ENCODE measurements around the gene MINDY4B. TPM values are rescaled to one million over a fixed set of nuclear protein-coding genes. Genes with fewer than 3 reads are reported as not detected.

The MINDY4B gene
- total RNA-seq, 1 experiment from 2014 or later = not detected

DNA sequence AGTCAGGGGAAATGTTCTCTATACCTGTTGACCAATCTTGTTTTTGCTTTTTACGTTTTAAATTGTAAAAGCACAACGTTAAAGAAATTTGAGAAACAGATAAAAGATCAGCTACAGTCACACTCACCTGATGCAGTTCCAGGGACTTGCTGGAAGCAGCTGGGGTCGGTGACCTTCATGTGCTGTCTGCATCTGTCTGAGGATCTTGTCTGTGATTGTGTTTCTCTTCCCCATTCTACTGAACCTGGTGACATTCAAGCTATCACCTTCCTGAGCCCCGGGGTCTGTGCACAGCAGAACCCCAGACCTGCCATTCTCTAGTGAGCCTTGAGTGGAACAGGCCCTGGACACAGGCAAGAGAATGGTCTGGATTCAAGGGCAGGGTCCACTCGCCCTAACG is 75.8 kb downstream of the MINDY4B start:
- Histone ChIP-seq H3K27me3 (replicated peaks; ENCODE audit: insufficient read depth, low read depth, low read length, poor library complexity) (no peaks in the 10 kb centered on the region), H3K4me3 (ENCODE audit: low read depth, low read length, poor library complexity, severe bottlenecking) (no peak overlapping the region), H3K9me3 (ENCODE audit: low read depth, low read length, poor library complexity, severe bottlenecking) (no peaks in the 10 kb centered on the region), H3K4me1 (ENCODE audit: insufficient read depth, low read length, poor library complexity, severe bottlenecking) (no peaks in the 10 kb centered on the region), H3K27ac (ENCODE audit: low read depth, low read length, poor library complexity, severe bottlenecking) (no peak overlapping the region), H3K36me3 (ENCODE audit: insufficient read depth, low read length, poor library complexity, severe bottlenecking) (no peaks in the 10 kb centered on the region)
- POLR2A ChIA-PET (ENCODE audit: low non-redundant PET) = no interaction called here
- no TSS peak for BruUV-seq (replicated peaks)
- intact Hi-C loops (cut with micrococcal nuclease; ENCODE audit: unreplicated experiment) = no loop called here
- DNase-seq (ENCODE audit: low spot score) = no peak
- TF ChIP-seq, protein P1, sequence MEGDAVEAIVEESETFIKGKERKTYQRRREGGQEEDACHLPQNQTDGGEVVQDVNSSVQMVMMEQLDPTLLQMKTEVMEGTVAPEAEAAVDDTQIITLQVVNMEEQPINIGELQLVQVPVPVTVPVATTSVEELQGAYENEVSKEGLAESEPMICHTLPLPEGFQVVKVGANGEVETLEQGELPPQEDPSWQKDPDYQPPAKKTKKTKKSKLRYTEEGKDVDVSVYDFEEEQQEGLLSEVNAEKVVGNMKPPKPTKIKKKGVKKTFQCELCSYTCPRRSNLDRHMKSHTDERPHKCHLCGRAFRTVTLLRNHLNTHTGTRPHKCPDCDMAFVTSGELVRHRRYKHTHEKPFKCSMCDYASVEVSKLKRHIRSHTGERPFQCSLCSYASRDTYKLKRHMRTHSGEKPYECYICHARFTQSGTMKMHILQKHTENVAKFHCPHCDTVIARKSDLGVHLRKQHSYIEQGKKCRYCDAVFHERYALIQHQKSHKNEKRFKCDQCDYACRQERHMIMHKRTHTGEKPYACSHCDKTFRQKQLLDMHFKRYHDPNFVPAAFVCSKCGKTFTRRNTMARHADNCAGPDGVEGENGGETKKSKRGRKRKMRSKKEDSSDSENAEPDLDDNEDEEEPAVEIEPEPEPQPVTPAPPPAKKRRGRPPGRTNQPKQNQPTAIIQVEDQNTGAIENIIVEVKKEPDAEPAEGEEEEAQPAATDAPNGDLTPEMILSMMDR (conservative IDR thresholded peaks at IDR 0.05; ENCODE audit: low read depth, low read length) = no peak
- no peak for TF ChIP-seq EZH2 (IDR thresholded peaks at IDR 0.05; ENCODE audit: borderline replicate concordance, low read depth, low read length, poor library complexity, severe bottlenecking)
- CTCF ChIA-PET = no interaction called here

DNA sequence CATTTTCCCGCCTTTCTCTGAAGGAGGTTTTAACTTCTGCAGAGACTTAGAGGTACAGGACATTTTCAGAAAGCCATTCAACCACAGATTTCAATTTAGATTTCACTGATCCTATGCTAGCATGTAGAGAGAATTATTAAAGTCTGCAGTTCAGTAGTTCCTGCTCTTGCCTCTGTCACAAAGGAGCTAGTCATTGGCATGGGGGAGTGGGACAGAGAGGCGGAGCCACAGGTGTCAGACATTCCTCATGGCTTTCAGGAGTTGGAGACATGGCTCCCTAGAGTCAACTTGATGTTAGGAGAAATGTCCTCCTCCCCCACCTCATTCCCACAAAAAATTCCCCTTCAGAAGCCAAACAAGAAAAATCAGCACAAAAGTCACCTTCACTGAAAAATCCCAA is 76.2 kb downstream of the MINDY4B start:
- Histone ChIP-seq H3K27ac (ENCODE audit: low read depth, low read length, poor library complexity, severe bottlenecking) (no peak overlapping the region), H3K9me3 (ENCODE audit: low read depth, low read length, poor library complexity, severe bottlenecking) (no peaks in the 10 kb centered on the region), H3K4me3 (ENCODE audit: low read depth, low read length, poor library complexity, severe bottlenecking) (no peak overlapping the region), H3K27me3 (replicated peaks; ENCODE audit: insufficient read depth, low read depth, low read length, poor library complexity) (no peaks in the 10 kb centered on the region), H3K4me1 (ENCODE audit: insufficient read depth, low read length, poor library complexity, severe bottlenecking) (no peaks in the 10 kb centered on the region), H3K36me3 (ENCODE audit: insufficient read depth, low read length, poor library complexity, severe bottlenecking) (no peaks in the 10 kb centered on the region)
- no peak for DNase-seq (ENCODE audit: low spot score)
- intact Hi-C loops (cut with micrococcal nuclease; ENCODE audit: unreplicated experiment) = no loop called here
- ChIA-PET CTCF (no interaction called here), POLR2A (ENCODE audit: low non-redundant PET) (no interaction called here)
- no TSS peak for BruUV-seq (replicated peaks)
- TF ChIP-seq, protein P1 (conservative IDR thresholded peaks at IDR 0.05; ENCODE audit: low read depth, low read length) = no peak
- TF ChIP-seq EZH2 (IDR thresholded peaks at IDR 0.05; ENCODE audit: borderline replicate concordance, low read depth, low read length, poor library complexity, severe bottlenecking) = no peak

DNA sequence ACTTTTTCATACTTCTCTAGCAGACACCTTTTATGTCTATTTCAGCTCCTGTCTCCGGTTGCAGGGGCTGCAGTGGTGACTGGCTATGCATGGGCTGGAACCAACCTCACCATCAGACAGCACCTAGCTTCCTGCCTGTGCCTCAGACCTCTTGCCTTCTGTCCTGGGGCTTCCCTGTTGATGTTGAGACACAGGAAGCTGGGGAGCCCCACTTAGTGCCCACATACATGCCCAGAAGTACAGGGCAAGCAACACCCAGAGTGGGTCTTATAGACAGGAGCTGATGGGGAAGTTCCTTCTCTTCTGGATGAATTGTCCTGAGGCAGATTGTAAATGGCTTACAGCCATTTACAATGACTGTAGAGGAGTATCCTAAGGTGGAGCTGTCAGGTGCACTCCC is 77.0 kb downstream of the MINDY4B start:
- H3K36me3 ChIP-seq (ENCODE audit: insufficient read depth, low read length, poor library complexity, severe bottlenecking) = no peaks in the 10 kb centered on the region
- no peak for DNase-seq (ENCODE audit: low spot score)
- no peaks in the 10 kb centered on the region for H3K27me3 ChIP-seq (replicated peaks; ENCODE audit: insufficient read depth, low read depth, low read length, poor library complexity)
- BruUV-seq (replicated peaks) = no TSS peak
- no peak overlapping the region for H3K4me3 ChIP-seq (ENCODE audit: low read depth, low read length, poor library complexity, severe bottlenecking)
- H3K4me1 ChIP-seq (ENCODE audit: insufficient read depth, low read length, poor library complexity, severe bottlenecking) = no peaks in the 10 kb centered on the region
- H3K27ac ChIP-seq (ENCODE audit: low read depth, low read length, poor library complexity, severe bottlenecking) = no peak overlapping the region
- ChIA-PET POLR2A (ENCODE audit: low non-redundant PET) (no interaction called here), CTCF (no interaction called here)
- TF ChIP-seq, protein P1 (conservative IDR thresholded peaks at IDR 0.05; ENCODE audit: low read depth, low read length) = no peak
- TF ChIP-seq EZH2 (IDR thresholded peaks at IDR 0.05; ENCODE audit: borderline replicate concordance, low read depth, low read length, poor library complexity, severe bottlenecking) = no peak
- H3K9me3 ChIP-seq (ENCODE audit: low read depth, low read length, poor library complexity, severe bottlenecking) = no peaks in the 10 kb centered on the region
- intact Hi-C loops (cut with micrococcal nuclease; ENCODE audit: unreplicated experiment) = no loop called here
